GM21528 (cell line): Measurements from ENCODE around the gene INTS4.
"Not testable (repeated sequence)": the region's sequence is repeated elsewhere in the genome, so short reads cannot be mapped to it uniquely, and the experiment has no call there.

Experiments
- ATAC-seq: cut with Tn5 transposase; IDR thresholded peaks from one replicate; pipeline ENCODE4 v1.9.1; 2021; ENCODE audit warnings: mild to moderate bottlenecking, moderate library complexity; ENCODE audit not compliant: unreplicated experiment, low FRiP score

INTS4 gene

GRCh38 chr11:78023426-78023825 lies 29.0 kb upstream of the INTS4 start:
- no peak for ATAC-seq

- ATAC-seq, result no peak
Measured at GRCh38 chr11:78022397-78023396, 28.2 kb upstream of the INTS4 start, which contains the start of gene KCTD14. KCTD14 (minus strand) TSS chr11:78023276; CDS start chr11:78023249, 27 bp downstream.

DNA sequence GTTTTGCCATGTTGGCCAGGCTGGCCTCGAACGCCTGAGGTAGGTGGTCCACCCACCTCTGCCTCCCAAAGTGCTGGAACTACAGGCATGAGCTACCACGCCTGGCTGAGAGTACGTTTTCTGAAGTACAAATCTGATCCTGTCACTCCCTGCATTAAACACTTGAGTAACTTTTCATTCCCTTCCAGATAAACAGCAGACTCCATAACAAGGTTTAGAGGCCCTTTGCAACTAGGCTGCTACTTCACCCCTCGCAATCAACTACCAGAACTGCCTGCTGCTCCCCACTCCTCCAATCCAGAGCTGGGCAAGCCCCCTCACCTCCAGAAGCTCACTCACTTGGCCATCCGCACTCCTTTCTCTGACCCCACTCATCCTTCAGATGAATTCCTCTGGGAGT lies 27.1 kb upstream of the INTS4 start:
- no peak for ATAC-seq

GRCh38 chr11:78020246-78020645 lies 25.8 kb upstream of the INTS4 start:
- no peak for ATAC-seq

DNA sequence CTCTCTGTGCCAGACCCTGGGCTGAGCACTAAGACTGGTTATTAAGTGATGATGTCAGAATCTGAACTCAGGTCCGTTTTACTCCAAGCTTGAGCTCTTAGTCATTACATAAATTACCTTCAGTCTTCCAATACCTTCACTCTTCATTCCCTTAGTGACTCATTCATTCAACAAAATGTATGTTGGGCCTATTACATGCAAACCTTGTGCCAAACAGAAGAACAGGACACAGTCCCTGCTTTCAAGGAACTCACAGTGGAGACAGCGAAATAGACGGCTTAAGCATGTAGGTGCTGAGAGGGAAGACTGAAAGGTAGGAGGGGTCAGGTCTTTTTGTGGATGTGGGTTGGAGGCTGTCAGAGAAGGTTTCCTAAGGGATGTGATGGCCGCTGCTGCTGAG lies 25.3 kb upstream of the INTS4 start:
- no peak for ATAC-seq

DNA sequence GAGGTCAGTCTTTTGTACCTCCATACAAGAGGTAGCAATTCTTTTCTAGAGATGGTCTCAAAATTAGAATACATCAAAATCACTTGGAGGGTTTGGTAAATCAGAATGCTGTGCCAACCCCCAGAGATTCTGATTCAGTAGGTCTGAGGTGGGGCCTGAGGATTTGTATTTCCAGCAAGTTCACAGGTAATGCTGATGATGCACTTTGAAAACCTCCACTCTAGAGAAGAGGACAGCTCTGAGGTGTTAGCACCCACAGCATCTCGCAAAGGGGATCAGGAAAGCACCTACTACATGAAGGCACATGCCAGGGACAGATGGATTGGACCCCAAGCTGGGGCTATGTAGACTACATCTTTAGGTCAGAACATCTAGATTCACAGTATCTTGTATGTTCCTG lies 21.4 kb upstream of the INTS4 start:
- no peak for ATAC-seq

DNA sequence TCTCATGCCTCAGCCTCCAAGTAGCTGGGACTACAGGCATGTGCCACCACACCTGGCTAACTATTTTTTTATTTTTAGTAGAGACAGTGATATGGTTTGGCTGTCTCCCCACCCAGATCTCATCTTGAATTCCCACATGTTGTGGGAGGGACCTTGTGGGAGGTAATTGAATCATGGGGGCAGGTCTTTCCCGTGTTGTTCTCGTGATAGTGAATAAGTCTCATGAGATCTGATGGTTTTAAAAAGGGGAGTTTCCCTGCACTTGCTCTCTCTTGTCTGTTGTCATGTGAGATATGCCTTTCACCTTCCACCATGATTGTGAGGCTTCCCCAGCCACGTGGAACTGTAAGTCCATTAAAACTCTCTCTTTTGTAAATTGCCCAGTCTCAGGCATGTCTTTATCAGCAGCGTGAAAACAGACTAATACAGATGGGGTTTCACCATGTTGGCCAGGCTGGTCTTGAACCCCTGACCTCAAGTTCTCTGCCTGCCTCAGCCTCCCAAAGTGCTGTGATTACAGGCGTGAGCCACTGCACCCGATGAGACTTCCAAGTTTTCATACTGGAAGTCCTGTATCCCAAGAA lies 20.6 kb upstream of the INTS4 start:
- ATAC-seq, result not testable (repeated sequence)

GRCh38 chr11:78011301-78011700 lies 16.8 kb upstream of the INTS4 start:
- no peak for ATAC-seq

DNA sequence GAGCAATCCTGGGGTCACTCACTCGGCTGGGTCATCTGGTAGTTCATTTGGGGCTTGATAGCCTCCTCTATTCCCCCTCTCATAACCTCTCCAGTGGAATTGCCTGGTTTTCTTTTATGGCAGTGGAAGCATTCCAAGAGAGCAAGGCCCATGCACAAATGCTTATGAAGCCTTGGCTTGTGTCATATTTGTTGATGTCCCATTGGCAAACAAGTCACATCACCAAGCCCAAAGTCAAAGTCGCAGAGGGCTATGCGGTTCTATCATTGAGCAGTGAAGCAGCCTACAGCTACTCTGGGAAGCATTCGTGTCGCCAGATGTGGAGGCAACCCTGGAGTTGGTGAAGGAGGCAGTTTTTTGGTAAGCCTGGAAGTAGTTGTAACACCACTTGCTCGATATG lies 16.3 kb upstream of the INTS4 start:
- ATAC-seq, result no peak

DNA sequence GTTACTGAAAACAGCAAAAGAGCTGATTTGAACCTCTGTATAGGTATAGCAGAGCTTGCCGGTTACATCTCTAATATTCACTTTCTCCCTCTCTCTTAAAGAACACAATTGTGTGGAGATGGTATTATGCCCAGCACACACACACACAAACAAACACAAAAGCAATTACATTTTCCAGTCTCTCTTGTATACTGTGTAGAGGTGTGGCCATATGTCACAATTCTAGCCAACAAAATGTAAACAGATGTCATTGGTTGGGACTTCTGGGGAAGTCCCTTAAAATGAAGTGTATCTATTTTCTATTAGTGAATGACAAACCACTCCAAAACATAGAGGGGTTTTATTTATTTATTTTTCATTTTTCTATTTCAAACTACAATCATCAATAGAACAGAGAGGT lies 15.8 kb upstream of the INTS4 start:
- ATAC-seq, result no peak

- ATAC-seq, result no peak
Measured at GRCh38 chr11:78009062-78009461, 14.6 kb upstream of the INTS4 start.

GRCh38 chr11:78000193-78000592 lies 5.7 kb upstream of the INTS4 start:
- ATAC-seq, result no peak

DNA sequence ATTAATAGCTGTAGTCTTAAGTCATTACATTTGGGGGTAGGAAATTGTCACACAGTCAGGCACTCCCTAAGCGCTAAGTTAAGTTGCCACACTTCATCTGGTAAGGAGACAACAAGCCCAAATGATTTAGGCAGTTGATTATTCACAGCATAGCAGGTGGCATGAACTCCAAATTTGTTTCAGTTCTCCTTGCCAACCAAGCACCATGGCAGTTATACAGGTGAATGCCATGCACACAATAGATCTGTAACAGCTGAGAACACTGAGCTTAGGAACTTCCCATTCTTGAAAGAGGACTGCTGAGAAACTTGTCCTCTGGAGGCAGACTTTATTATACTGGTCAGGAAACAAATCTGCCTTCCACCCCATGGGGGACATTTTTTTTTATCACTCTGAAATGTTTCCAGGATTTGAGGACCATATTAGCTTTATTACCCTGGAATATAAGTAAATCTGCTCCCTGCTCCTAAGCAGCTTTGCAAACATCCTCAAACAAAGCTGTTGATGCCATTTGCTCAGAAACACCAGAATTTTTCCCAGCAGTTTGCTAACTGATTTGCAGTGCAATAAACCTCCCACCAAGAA lies 5.1 kb upstream of the INTS4 start:
- no peak for ATAC-seq

GRCh38 chr11:77993902-77994301 lies 566 bp downstream of the INTS4 start:
- ATAC-seq, result no peak

DNA sequence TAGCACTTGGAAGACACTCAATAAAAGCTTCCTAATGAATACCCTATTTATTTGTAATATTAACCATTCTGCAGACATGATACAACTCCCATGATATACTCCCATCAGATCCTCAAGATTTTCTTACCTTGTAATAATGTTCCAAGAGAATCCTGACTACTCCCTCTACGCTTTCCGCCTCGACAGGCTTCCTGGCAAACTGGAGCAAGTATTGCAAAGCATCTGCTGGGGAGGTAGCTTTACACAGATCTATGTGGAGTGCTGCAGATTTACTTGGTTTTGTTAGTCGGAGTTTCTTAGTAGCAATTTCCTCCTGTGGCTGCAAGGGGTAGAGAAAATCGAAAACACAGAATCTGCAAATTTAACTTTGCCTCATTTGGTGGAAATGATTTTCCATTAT lies 3.5 kb downstream of the INTS4 start:
- no peak for ATAC-seq

GRCh38 chr11:77986456-77986855 lies 8.0 kb downstream of the INTS4 start:
- not testable (repeated sequence) for ATAC-seq

- ATAC-seq, result no peak
Measured at GRCh38 chr11:77981346-77981947, 13.0 kb downstream of the INTS4 start.

DNA sequence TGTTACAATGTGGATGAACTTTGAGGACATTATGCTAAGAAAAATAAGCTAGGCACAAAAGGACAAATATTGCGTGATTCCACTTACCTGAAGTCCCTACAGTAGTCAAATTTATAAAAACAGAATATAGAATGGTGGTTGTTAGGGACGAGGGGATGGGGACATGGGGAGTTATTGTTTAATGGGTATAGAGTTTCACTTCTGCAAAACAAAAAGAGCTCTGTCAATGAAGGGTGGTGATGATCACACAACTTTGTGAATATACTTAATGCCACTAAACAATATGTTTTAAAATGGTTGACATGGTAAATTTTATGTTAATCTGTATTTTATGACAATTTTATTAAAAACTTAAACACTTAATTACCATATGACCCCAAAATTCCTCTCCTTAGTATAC lies 26.1 kb downstream of the INTS4 start:
- ATAC-seq, result no peak

GRCh38 chr11:77967753-77968152 lies 26.7 kb downstream of the INTS4 start:
- ATAC-seq, result no peak

DNA sequence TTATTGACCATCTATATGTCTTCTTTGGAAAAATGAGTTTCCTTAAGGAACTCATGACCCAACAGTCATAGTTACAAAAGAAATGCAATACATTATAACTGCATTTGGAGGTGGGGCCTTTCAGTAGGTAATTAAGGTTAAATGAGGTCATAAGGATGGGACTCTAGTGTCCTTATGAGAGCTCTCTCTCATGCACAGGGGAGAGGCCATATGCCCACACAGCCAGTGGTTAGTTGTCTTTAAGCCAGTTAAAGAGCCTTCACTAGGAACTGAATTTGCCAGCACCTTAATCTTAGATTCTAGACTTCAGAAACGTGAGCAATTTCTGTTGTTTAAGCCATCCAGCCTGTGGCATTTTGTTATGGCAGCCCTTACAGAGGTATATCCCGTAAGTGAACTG lies 27.3 kb downstream of the INTS4 start:
- ATAC-seq, result no peak

DNA sequence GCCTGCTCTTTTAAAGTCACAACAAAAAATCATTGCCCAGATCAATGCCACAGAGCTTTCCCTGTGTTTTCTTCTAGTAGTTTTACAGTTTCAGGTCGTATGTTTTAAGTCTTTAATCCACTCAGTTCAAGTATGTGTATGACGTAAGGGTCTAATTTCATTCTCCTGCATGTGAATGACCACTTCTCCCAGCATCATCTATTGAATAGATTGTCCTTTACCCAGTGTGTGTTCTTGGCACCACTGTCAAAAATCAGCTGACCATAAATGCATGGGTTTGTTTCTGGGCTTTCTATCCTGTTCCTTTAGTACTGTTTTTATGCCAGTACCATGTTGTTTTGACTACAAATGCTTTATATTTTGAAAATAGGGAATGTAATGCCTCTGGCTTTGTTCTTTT lies 28.1 kb downstream of the INTS4 start:
- no peak for ATAC-seq
